ENCODE measurements around the gene NMT2.

Gene NMT2

DNA sequence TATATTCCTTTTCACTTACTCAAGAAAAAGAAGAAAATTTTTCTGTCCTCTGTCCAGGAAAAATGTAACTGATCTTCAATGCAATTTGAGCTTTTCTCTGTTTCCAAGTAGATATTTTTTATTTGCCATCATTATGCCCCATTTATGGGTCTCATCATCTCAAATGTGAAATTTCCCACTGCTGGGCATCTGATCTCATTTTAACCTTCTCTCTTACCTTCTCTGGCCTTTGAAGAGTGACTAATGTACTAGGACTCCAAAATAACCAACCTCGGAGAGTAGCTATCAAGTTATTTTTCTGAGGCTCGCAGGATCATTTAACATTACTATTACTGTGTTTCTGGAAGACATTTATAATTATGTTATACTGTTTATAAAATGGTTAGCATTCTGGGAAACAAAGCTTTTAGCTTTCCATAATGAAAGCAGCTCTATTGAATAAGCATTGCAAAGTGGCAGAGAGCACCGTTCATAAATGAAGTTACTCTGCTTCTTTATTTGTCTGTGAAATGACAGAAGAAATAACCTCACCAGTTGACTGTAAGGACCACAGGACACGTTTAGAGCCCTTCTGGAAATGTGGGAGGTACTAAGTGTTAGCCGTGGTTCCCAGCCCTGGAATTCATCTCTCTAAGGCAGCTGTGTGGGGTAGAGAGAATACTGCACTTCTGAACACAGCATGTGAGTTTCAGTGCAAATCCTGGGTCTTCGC lies 33.3 kb upstream of the NMT2 start:
- Histone ChIP-seq H2BK15ac (replicated peaks; ENCODE audit: low read depth) (no peak overlapping the region), H2BK120ac (ENCODE audit: low read depth, low read length) (no peak overlapping the region), H2AK5ac (ENCODE audit: low read length) (no peak overlapping the region), H3K79me2 (ENCODE audit: control insufficient read depth, insufficient read depth, low read length) (no peaks in the 10 kb centered on the region), H3K79me1 (ENCODE audit: low read length) (no peaks in the 10 kb centered on the region), H3K4ac (ENCODE audit: low read depth, low read length) (no peak overlapping the region), H3K4me1 (ENCODE audit: control insufficient read depth, low read depth, low read length) (peaks cover 4% of the 10 kb centered on the region), H3K9ac (ENCODE audit: low read length) (no peak overlapping the region), H3K23ac (ENCODE audit: low read length) (no peak overlapping the region), H2BK5ac (ENCODE audit: low read length) (no peak overlapping the region), H3K4me3 (ENCODE audit: low read length) (no peak overlapping the region), H3K27me3 (ENCODE audit: insufficient read depth, low read length, poor library complexity) (no peaks in the 10 kb centered on the region), H4K8ac (ENCODE audit: low read depth, low read length) (no peak overlapping the region), H3K36me3 (ENCODE audit: control insufficient read depth, insufficient read depth, low read length) (no peaks in the 10 kb centered on the region), H4K5ac (ENCODE audit: low read length) (no peak overlapping the region), H3K56ac (ENCODE audit: low read length) (no peak overlapping the region), H3K27ac (ENCODE audit: low read depth, low read length) (no peak overlapping the region), H3K4me2 (ENCODE audit: low read length) (no peak overlapping the region), H3K18ac (ENCODE audit: low read length) (peak overlapping the region; percentile 88)
- no CpG with 5 or more reads among the region's 6 CpGs for WGBS (ENCODE audit: extremely low coverage, insufficient coverage, low lambda C conversion rate)
- DNase-seq, result no peak

DNA sequence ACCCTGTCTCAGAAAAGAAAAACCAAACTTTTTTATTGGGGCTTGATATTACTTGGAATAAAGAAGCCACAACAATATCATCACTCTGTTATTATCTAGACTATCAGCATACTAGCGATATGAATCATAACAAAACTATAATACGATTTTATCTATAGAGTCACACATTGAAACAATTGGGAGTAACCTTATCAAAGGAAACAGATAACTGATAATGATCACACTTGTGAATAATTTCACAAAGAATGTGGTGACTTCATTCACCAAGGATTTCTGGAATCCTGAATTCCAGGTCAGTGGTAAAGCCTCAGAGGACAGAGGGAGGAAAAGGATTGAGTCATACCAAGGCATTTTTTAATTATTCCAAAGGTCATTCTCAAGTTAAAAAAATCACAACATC lies 32.1 kb upstream of the NMT2 start:
- H3K4me1 ChIP-seq (ENCODE audit: control insufficient read depth, low read depth, low read length), result peaks cover 4% of the 10 kb centered on the region
- WGBS (ENCODE audit: extremely low coverage, insufficient coverage, low lambda C conversion rate), result no CpG with 5 or more reads among the region's 2 CpGs
- no peak overlapping the region for H3K4me3 ChIP-seq (ENCODE audit: low read length)
- H3K79me2 ChIP-seq (ENCODE audit: control insufficient read depth, insufficient read depth, low read length), result no peaks in the 10 kb centered on the region
- no peak overlapping the region for H3K23ac ChIP-seq (ENCODE audit: low read length)
- H3K9ac ChIP-seq (ENCODE audit: low read length), result no peak overlapping the region
- H3K4me2 ChIP-seq (ENCODE audit: low read length), result no peak overlapping the region
- H3K27ac ChIP-seq (ENCODE audit: low read depth, low read length), result peak overlapping the region; percentile 31
- no peak overlapping the region for H2BK5ac ChIP-seq (ENCODE audit: low read length)
- no peak overlapping the region for H3K56ac ChIP-seq (ENCODE audit: low read length)
- H3K27me3 ChIP-seq (ENCODE audit: insufficient read depth, low read length, poor library complexity), result no peaks in the 10 kb centered on the region
- H2AK5ac ChIP-seq (ENCODE audit: low read length), result no peak overlapping the region
- H3K79me1 ChIP-seq (ENCODE audit: low read length), result no peaks in the 10 kb centered on the region
- H3K18ac ChIP-seq (ENCODE audit: low read length), result peak overlapping the region; percentile 91
- H2BK120ac ChIP-seq (ENCODE audit: low read depth, low read length), result no peak overlapping the region
- no peak overlapping the region for H2BK15ac ChIP-seq (replicated peaks; ENCODE audit: low read depth)
- H4K8ac ChIP-seq (ENCODE audit: low read depth, low read length), result no peak overlapping the region
- H3K4ac ChIP-seq (ENCODE audit: low read depth, low read length), result peak overlapping the region; percentile 26
- no peak overlapping the region for H4K5ac ChIP-seq (ENCODE audit: low read length)
- peak; percentile 98 for DNase-seq
- H3K36me3 ChIP-seq (ENCODE audit: control insufficient read depth, insufficient read depth, low read length), result no peaks in the 10 kb centered on the region

DNA sequence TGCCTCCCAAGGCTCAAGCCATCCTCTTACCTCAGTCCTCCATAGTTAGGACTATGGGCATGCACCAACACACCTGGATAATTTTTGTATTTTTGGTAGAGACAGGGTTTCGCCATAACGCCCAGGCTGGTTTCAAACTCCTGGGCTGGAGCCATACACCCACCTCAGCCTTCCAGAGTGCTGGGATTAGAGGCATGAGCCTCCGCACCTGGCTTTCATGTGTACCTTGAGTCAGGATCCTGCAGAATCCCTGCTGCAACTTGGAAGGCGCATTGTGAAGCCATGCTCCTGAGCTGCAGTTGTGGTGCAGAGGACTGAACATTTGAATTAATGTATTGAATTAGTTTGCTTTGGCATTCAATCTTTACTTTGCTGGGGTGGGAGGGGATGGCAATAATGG lies 29.4 kb upstream of the NMT2 start:
- H3K4me2 ChIP-seq (ENCODE audit: low read length), result no peak overlapping the region
- H3K4me1 ChIP-seq (ENCODE audit: control insufficient read depth, low read depth, low read length), result peaks cover 4% of the 10 kb centered on the region
- H4K5ac ChIP-seq (ENCODE audit: low read length), result no peak overlapping the region
- H2BK15ac ChIP-seq (replicated peaks; ENCODE audit: low read depth), result no peak overlapping the region
- H3K27ac ChIP-seq (ENCODE audit: low read depth, low read length), result no peak overlapping the region
- H2AK5ac ChIP-seq (ENCODE audit: low read length), result no peak overlapping the region
- no peak overlapping the region for H3K18ac ChIP-seq (ENCODE audit: low read length)
- DNase-seq, result no peak
- H3K9ac ChIP-seq (ENCODE audit: low read length), result no peak overlapping the region
- H3K4me3 ChIP-seq (ENCODE audit: low read length), result no peak overlapping the region
- no peaks in the 10 kb centered on the region for H3K27me3 ChIP-seq (ENCODE audit: insufficient read depth, low read length, poor library complexity)
- H3K79me2 ChIP-seq (ENCODE audit: control insufficient read depth, insufficient read depth, low read length), result no peaks in the 10 kb centered on the region
- no peak overlapping the region for H4K8ac ChIP-seq (ENCODE audit: low read depth, low read length)
- no peak overlapping the region for H3K23ac ChIP-seq (ENCODE audit: low read length)
- H3K56ac ChIP-seq (ENCODE audit: low read length), result no peak overlapping the region
- WGBS (ENCODE audit: extremely low coverage, insufficient coverage, low lambda C conversion rate), result no CpG with 5 or more reads among the region's 4 CpGs
- no peaks in the 10 kb centered on the region for H3K36me3 ChIP-seq (ENCODE audit: control insufficient read depth, insufficient read depth, low read length)
- no peak overlapping the region for H2BK120ac ChIP-seq (ENCODE audit: low read depth, low read length)
- no peaks in the 10 kb centered on the region for H3K79me1 ChIP-seq (ENCODE audit: low read length)
- H2BK5ac ChIP-seq (ENCODE audit: low read length), result no peak overlapping the region
- H3K4ac ChIP-seq (ENCODE audit: low read depth, low read length), result no peak overlapping the region

DNA sequence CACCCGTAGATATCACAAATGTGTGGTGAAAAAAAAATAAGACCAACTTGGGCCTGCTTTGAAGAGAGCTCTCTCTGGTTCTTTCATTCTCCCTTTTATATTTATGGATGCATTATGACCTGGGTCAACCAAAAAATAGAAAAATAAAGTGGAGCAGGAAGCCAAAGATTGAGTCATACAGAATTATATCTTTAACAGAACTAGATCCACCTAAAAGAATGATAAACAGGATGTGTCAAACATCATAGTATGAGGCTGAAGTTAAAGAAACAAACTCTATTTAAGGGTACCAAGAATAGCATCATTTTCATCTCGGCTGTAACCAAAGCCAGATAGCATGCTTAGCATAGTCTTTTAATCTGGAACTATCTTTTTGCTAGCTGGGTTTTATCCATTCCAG lies 28.8 kb upstream of the NMT2 start:
- H2BK15ac ChIP-seq (replicated peaks; ENCODE audit: low read depth), result no peak overlapping the region
- H3K4me3 ChIP-seq (ENCODE audit: low read length), result no peak overlapping the region
- H3K4ac ChIP-seq (ENCODE audit: low read depth, low read length), result no peak overlapping the region
- no peak overlapping the region for H3K9ac ChIP-seq (ENCODE audit: low read length)
- no peak overlapping the region for H3K4me2 ChIP-seq (ENCODE audit: low read length)
- no peak overlapping the region for H4K8ac ChIP-seq (ENCODE audit: low read depth, low read length)
- no peaks in the 10 kb centered on the region for H3K36me3 ChIP-seq (ENCODE audit: control insufficient read depth, insufficient read depth, low read length)
- no peak overlapping the region for H3K56ac ChIP-seq (ENCODE audit: low read length)
- no peak overlapping the region for H3K27ac ChIP-seq (ENCODE audit: low read depth, low read length)
- peaks cover 4% of the 10 kb centered on the region for H3K4me1 ChIP-seq (ENCODE audit: control insufficient read depth, low read depth, low read length)
- no peak overlapping the region for H3K18ac ChIP-seq (ENCODE audit: low read length)
- no peaks in the 10 kb centered on the region for H3K79me2 ChIP-seq (ENCODE audit: control insufficient read depth, insufficient read depth, low read length)
- H2BK5ac ChIP-seq (ENCODE audit: low read length), result no peak overlapping the region
- H3K23ac ChIP-seq (ENCODE audit: low read length), result no peak overlapping the region
- H4K5ac ChIP-seq (ENCODE audit: low read length), result no peak overlapping the region
- DNase-seq, result no peak
- WGBS (ENCODE audit: extremely low coverage, insufficient coverage, low lambda C conversion rate), result no CpG with 5 or more reads among the region's 2 CpGs
- no peaks in the 10 kb centered on the region for H3K79me1 ChIP-seq (ENCODE audit: low read length)
- no peak overlapping the region for H2AK5ac ChIP-seq (ENCODE audit: low read length)
- H3K27me3 ChIP-seq (ENCODE audit: insufficient read depth, low read length, poor library complexity), result no peaks in the 10 kb centered on the region
- no peak overlapping the region for H2BK120ac ChIP-seq (ENCODE audit: low read depth, low read length)

DNA sequence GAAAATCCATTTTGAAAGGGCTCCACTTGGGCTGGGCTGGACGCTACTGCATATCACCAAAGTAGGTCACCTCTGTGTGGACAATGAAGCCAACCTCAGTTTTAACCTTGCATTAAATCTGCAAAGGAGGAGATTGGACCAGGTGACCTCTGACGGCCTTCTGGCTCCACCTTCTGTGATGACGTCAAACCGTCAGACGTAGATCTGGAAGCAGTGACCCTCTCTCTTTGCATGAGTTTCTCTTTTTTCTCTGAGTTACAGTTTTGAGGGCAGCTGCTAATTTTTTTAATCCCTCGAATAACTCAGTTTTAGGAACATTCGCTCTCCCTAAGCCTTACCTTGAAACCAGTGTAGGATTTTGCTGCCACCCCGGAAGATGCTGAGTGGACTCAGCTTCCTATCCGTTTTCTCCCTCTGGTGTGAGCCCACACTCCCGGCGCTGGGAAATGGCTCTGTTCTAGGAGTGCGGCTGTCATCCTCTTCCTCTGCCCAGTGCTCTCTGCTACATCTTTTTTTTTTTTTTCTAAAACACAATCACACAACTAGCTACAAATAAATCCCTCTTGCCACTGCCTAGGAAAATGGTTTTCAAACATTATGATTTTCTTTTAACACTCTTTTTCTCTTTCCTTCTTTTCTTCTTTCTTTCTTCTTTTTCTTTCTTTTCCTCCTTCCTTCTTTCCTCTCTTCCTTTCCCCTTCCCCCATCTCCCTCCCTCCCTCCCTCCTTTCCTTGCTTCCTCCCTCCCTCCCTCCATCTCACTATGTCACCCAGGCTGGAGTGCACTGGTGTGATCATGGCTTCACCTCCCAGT lies 27.7 kb upstream of the NMT2 start:
- no peaks in the 10 kb centered on the region for H3K79me2 ChIP-seq (ENCODE audit: control insufficient read depth, insufficient read depth, low read length)
- H3K9ac ChIP-seq (ENCODE audit: low read length), result no peak overlapping the region
- no peak overlapping the region for H4K5ac ChIP-seq (ENCODE audit: low read length)
- H2BK120ac ChIP-seq (ENCODE audit: low read depth, low read length), result no peak overlapping the region
- H2AK5ac ChIP-seq (ENCODE audit: low read length), result no peak overlapping the region
- H2BK15ac ChIP-seq (replicated peaks; ENCODE audit: low read depth), result no peak overlapping the region
- no peak overlapping the region for H3K23ac ChIP-seq (ENCODE audit: low read length)
- H3K27me3 ChIP-seq (ENCODE audit: insufficient read depth, low read length, poor library complexity), result no peaks in the 10 kb centered on the region
- H3K79me1 ChIP-seq (ENCODE audit: low read length), result no peaks in the 10 kb centered on the region
- peak; percentile 61 for DNase-seq
- H4K8ac ChIP-seq (ENCODE audit: low read depth, low read length), result no peak overlapping the region
- WGBS (ENCODE audit: extremely low coverage, insufficient coverage, low lambda C conversion rate), result no CpG with 5 or more reads among the region's 12 CpGs
- no peak overlapping the region for H3K27ac ChIP-seq (ENCODE audit: low read depth, low read length)
- H3K4me3 ChIP-seq (ENCODE audit: low read length), result no peak overlapping the region
- no peak overlapping the region for H3K4ac ChIP-seq (ENCODE audit: low read depth, low read length)
- peaks cover 4% of the 10 kb centered on the region for H3K4me1 ChIP-seq (ENCODE audit: control insufficient read depth, low read depth, low read length)
- no peaks in the 10 kb centered on the region for H3K36me3 ChIP-seq (ENCODE audit: control insufficient read depth, insufficient read depth, low read length)
- peak overlapping the region; percentile 2 for H3K56ac ChIP-seq (ENCODE audit: low read length)
- no peak overlapping the region for H3K4me2 ChIP-seq (ENCODE audit: low read length)
- H3K18ac ChIP-seq (ENCODE audit: low read length), result no peak overlapping the region
- H2BK5ac ChIP-seq (ENCODE audit: low read length), result no peak overlapping the region
